GM18858 (cell line): ENCODE data around the gene HELZ.
"Not testable (repeated sequence)": the region's sequence is repeated elsewhere in the genome, so short reads cannot be mapped to it uniquely, and the experiment has no call there.

Source experiments
- ATAC-seq: cut with Tn5 transposase; IDR thresholded peaks from one replicate; pipeline ENCODE4 v1.9.1; 2021; ENCODE audit not compliant: unreplicated experiment

Gene HELZ, protein sequence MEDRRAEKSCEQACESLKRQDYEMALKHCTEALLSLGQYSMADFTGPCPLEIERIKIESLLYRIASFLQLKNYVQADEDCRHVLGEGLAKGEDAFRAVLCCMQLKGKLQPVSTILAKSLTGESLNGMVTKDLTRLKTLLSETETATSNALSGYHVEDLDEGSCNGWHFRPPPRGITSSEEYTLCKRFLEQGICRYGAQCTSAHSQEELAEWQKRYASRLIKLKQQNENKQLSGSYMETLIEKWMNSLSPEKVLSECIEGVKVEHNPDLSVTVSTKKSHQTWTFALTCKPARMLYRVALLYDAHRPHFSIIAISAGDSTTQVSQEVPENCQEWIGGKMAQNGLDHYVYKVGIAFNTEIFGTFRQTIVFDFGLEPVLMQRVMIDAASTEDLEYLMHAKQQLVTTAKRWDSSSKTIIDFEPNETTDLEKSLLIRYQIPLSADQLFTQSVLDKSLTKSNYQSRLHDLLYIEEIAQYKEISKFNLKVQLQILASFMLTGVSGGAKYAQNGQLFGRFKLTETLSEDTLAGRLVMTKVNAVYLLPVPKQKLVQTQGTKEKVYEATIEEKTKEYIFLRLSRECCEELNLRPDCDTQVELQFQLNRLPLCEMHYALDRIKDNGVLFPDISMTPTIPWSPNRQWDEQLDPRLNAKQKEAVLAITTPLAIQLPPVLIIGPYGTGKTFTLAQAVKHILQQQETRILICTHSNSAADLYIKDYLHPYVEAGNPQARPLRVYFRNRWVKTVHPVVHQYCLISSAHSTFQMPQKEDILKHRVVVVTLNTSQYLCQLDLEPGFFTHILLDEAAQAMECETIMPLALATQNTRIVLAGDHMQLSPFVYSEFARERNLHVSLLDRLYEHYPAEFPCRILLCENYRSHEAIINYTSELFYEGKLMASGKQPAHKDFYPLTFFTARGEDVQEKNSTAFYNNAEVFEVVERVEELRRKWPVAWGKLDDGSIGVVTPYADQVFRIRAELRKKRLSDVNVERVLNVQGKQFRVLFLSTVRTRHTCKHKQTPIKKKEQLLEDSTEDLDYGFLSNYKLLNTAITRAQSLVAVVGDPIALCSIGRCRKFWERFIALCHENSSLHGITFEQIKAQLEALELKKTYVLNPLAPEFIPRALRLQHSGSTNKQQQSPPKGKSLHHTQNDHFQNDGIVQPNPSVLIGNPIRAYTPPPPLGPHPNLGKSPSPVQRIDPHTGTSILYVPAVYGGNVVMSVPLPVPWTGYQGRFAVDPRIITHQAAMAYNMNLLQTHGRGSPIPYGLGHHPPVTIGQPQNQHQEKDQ (N-terminal part only)

DNA sequence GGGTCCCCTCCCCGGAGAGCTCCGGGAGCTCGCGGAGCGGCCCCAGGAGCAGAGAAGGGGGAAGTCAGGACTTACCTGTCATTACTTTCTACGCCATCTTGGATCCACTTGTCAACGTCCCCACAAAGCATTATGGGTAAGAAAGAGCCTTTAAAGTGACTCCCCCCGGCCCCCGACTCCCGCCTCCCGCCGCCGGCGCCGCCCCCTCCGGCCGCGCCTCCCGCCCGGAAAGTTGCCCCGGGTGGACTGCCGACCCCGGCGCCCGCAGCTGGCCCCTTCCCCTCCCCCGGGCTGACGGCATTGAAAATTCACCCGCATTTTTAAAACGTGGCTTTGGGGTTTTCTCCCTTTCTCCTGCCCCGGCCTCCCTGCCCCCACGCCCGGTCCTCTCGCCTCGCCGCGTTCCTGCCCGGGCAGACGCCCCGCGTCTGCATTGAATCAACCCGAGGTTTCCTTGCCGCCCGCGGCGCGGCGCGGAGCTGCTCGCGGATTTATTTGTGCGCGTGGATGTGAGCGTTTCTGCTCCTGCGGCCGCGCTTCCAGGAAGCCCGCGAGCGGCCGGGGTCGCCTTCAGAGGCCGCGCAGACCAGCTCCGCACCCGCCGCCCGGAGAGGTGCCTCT is at the start of gene HELZ:
HELZ (minus strand) TSS at position 124 of the 621 bp plus-strand sequence. CDS start 26,392 bp downstream, outside the sequence.
- no peak for ATAC-seq

DNA sequence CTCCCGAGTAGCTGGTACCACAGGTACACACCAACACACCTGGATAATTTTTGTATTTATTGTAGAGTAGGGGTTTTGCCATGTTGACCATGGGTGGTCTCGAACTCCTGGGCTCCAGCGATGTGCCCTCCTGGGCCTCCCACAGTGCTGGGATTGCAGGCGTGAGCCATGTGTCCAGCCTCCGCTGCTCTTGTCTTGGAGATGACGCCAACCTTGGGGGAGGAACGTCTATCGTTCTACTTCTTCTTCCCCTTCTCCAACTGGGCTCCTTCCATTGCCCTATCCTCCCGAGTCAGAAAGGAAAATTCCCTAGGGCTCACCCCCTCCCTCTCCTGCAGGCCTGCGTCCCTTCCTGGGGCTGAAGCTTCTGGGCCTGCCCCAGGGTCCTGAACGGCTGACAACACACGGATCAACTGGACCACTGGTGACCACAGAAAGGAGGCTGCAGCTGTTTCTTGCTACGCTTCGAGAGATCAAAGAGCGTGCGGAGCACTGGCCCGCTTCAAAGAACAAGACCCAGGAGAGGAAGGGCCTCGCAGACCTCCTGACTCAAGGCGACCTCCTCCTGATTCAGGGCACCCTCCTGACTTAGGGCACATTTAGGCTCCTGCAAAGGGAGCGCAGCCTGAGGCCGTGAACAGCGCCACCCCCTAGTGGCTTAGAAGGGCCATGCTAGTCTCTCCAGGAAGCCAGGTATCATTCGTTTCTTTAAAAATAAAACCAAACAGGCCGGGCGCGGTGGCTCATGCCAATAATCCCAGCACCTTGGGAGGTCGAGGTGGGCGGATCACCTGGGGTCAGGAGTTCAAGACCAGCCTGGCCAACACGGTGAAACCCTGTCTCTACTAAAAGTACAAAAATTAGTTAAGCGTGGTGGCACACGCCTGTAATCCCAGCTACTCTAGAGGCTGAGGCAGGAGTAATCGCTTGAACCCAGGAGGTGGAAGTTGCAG is 48.5 kb upstream of the HELZ start:
- peak; percentile 62 for ATAC-seq

DNA sequence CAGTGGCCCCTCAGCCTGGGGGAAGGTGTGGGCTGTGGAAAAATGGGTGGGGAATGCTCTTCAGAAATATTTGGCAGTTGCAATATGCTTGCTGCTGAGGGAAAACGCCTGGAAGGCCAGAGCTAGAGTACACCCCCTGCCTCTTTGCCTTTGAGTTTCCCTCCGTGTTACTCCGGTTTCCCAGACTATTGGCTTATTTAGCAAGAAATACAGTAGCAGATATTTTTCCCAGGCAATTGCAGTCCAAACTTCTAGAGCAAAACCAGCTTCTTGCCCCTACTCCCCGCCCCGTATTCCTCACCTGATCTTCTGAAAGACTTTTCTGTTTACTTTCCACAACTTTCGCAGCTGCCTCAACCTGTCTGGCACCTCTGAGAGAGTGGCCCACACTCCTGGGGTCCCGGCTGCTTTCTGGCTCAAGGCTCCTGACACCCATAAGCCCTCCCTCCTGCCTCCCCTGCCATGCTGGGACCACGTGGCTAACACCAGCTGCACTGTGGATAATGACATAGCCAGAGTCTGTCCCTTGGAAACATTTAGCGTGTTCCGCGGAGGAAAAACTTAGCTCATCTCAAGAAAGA is 45.8 kb upstream of the HELZ start:
- ATAC-seq = no peak

DNA sequence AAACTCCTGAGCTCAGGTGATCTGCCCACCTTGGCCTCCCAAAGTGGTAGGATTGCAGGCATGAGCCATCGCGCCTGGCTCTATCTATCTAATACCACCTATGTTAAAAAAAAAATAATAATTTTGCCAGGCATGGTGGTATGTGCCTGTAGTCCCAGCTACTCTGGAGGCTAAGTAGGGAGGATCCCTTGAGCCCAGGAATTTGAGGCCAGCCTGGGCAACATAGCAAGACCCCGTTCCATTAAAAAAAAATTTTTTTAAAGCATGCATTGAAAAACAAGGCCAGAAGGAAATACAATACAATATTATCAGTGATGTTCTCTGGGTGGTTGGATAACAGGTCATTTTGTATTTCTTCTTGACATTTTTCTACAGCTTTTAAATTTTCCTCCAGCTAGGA is 45.2 kb upstream of the HELZ start:
- ATAC-seq = no peak

DNA sequence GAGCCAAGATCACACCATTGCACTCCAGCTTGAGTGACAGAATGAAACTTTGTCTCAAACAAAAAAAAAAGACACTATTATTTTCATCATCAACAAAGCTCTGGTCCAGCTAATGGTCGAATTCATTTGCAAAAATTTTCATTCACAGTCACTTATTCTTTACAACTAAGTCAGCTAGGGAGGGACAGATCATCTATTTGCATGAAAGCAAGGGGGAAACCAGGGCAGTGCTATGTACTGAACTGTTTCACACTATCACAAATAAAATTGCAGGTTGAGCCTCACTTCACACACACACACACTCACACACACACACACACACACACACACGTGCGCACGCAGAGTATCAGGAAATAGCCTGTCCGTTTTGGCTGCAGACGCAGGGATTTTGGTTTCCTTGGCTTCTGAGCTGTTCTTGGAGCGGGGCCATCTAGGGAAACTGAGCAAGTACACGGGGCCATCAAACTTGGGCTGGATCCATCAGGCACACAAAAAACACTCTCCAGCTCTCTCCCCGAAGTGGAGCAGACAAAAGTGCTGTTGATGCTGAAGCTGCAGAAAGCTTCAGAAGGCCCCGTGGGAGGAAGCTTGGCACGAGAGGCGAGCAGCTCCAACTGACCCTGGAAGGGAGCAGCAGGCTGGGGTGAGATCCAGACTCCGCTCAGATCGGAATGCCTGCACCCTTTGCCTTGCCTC is 44.3 kb upstream of the HELZ start:
- no peak for ATAC-seq

DNA sequence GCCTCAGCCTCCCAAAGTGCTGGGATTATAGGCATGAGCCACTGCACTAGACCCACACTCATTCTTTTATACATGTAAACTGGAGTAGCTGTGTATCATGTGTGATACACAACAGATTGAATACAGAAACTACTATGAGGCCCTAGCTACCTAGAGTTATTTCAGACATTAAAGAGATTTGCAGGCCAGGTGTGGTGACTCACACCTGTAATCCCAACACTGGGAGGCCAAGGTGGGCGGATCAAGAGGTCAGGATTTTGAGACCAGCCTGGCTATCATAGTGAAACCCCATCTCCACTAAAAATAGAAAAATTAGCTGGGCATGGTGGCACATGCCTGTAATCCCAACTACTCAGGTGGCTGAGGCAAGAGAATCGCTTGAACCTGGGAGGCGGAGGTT is 41.8 kb upstream of the HELZ start:
- ATAC-seq = not testable (repeated sequence)

DNA sequence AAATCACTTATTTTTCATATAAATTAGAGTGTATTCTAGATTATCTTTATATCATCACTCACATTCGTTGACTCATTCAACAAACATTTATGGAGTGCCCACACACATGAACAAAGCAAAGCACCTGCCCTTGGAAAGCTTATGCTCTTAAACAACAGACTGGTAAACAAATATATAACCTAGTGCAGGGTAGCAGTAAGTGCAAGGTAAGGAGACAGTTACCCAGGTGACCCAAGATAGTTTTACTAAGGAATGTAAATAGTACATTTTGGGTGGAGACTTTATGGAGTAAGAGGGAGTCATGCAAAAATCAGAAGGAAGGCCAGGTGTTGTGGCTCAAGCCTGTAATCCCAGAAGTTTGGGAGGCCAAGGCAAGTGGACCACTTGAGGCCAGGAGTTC is 40.4 kb upstream of the HELZ start:
- no peak for ATAC-seq

DNA sequence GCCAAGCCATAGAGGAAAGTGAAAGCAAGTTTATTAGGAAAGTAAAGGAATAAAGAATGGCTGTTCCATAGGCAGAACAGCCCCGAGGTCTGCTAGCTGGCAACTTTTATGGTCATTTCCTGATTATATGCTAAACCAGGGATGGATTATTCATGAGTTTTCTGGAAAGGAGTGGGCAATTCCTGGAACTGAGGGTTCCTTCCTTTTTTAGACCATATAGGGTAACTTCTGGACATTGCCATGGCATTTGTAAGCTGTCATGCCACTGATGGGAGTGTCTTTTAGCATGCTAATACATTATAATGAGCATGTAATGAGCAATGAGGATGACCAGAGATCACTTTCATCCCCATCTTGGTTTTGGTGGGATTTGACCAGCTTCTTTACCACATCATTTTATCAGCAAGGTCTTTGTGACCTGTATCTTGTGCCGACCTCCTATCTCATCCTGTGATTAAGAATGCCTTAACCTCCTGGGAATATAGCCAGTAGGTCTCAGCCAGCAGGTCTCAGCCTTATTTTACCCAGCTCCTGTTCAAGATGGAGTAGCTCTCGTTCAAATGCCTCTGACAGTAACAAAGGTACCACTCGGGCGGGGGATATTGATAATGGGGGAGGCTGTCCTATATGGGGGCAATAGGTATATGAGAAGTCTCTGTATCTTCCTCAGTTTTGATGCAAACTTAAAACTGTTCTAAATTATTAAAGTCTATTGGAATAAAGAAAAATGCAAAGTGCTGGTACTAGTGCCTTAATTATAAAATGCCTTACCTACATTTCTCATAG is 38.9 kb upstream of the HELZ start:
- ATAC-seq = no peak

DNA sequence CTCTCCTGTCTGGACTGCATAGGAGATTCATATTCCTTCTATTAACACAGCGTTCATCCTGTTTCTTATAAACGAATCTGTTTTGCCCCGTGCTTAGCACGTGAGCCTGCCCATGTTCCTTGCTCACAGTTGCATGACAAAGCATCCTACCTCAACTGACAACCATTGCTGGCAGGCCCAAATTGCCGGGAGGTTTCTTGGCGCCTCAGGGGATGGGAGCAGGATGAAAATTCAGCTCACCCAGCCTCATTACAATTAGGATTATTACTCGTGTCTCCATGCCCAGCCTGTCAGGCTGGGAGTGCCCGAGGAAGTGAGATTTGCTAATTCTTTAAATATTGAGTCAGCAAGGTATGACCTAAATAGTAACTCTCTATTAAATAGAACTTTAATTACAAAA is 36.7 kb upstream of the HELZ start:
- ATAC-seq = no peak

DNA sequence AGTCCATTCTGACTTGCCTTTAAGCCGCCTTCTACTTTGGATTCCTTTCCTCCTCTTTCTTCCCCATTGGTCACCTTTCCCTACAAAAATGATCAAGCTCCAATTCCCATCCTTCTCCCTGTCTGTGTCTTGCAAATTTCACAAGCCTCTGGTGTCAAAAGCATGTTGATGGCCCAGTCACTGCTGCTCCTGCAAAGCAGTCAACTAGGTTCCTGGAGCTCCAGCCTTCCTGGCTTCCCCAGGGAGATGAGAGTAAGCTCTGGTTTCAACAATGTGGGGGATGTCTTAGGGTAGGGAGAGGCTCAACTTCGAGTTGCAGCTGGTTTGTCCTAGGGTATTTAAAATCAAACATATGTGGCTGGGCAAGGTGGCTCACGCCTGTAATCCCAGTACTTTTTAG is 36.1 kb upstream of the HELZ start:
- no peak for ATAC-seq

DNA sequence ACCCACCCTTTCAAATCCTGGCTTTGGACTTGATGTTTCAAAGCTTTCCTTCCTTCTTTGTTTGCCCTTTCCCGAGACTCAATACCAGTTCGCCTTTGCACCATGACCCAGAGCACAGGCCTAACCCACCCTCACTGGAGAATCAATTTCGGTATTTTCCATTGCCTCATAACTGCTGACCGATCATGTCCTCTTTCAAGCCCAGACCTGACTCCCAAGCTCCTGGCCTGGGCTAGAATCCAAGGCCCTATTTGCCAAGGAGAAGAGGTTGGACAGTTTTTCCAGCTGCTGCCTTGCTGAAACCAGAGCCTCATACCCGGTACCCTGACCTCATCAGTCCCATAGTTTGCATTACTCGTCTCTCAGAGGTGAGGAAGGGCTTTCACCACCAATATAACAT is 35.3 kb upstream of the HELZ start:
- ATAC-seq = no peak

DNA sequence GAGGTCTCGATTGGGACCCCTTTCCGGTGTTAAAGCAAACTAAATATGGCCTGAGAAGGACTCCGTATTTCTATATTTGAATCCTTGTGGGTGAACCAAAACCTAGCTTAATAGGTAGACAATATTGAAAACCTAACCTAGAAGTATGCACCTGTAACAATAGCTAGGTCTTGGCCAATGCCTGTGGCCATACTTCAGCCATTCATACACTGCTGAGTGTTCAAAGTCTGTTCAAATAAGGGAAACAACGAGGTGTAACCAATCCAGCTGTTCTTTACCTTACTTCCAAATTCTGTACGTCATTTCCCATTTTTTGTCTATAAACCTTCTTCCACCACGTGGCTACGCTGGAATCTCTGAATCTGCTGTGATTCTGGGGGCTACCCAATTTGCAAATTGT is 34.1 kb upstream of the HELZ start:
- ATAC-seq = no peak

DNA sequence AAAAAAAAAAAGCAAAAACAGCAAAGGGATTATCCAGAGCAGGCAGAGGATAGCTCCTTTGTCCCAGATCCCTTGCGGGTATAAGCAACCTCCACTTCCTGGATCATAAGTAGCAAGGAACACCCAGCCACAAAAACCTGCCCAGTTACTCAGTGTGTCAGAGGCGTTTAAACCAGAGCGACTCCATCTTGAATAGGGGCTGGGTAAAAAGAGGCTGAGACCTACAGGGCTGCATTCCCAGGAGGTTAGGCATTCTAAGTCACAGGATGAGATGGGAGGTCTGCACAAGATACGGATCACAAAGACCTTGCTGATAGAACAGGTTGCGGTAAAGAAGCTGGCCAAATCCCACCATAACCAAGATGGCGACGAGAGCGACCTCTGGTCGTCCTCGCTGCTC is 33.4 kb upstream of the HELZ start:
- ATAC-seq = no peak

DNA sequence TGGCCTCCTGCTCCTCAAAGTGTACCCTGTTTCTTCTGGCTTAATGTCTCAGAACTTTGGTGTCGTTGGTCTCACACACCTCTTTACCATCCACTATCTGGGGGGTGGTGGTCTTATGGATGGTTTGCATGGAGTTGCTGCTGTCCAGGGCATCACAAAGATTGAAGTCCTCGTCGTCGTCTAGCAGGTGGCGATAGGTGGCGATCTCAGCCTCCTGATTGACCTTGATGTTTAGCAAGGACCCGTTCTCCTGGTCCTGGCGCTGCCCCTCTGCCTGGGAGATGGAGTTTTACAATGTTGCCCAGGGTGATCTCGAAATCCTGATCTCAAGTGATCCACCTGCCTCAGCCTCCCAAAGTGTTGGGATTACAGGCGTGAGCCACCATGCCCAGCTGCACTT is 31.1 kb upstream of the HELZ start:
- ATAC-seq = no peak

DNA sequence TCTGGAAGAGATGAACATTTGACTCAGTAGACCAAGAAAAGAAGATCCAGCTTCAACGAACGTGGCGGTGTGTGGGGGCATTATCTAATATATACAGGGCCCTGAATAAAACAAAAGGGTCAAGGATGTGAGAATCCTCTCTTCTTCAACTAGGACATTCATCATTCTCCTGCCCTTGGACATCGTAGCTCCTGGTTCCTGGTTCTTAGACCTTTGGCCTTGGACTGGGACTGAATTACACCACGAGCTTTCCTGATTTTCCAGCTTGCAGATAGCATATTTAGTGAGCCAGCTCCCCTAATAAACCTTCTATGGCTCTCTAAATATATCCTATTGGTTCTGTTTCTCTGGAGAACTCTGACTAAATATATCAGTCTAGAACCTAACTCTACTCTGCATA is 29.5 kb upstream of the HELZ start:
- no peak for ATAC-seq

DNA sequence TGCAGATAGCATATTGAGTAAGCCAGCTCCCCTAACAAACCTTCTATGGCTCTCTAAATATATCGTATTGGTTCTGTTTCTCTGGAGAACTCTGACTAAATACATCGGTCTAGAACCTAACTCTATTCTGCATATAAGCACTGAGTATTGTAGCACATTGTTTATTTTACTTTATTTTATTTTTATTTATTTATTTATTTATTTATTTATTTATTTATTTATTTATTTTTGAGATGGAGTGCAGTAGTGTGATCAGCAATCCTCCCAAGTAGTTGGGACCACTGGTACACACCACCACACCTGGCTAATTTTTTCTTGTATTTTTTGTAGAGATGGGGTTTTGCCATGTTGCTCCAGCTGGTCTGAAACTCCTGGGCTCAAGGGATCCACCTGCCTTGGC is 28.9 kb upstream of the HELZ start:
- ATAC-seq = no peak

DNA sequence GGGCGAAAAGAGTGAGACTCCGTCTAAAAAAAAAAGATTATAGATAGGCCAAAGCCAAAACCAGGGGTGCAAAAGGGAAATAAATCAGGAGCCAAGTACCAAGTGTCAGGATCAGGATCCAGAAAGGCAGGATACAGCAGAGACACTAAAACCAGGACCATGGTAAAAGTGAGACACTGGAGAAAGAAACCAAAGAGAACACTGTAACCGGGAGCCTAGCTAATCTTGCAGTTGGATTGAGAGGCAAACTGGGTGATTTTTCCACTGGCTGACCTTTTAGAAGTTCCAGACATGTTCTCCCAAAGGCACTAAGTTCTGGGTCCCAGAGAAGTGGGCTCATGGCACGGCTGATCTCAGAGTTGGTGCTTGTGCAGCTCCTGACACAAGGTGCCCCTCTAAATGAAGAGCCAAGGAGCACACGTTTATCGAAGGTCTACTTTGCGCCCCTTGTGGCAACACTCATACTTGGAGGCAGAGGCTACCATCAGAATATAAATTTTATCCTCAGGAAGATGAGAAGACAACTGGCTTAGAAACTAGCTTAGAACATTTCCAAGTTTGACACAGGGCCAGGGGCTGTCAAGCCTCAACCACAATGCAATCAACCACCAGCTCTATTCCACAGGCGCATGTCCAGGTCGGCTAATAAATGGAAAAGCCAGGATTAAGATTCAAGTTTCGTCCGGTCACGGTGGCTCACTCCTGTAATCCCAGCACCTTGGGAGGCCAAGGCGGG is 27.5 kb upstream of the HELZ start:
- no peak for ATAC-seq
